SK-N-SH (cell line): ENCODE results near the gene ZHX3. TPM values are rescaled to one million over a fixed set of nuclear protein-coding genes. Genes with fewer than 3 reads are reported as not detected.

Experiments used
- CTCF ChIA-PET: fragments of 300-600, 350-600 bp; formaldehyde crosslinking; extraction: SDS; loops from one replicate; lab custom pipeline; 2021; lab: Yijun Ruan, JAX
- POLR2A ChIA-PET: fragments of 350-600 bp; sonication (Branson Sonifier 250); formaldehyde crosslinking; extraction: SDS; loops from one replicate; lab custom pipeline; 2020; ENCODE audit warnings: antibody characterized with exemption, inconsistent platforms; lab: Yijun Ruan, JAX
- DNase-seq: peaks from one replicate; pipeline ENCODE4 v3.0.0; 2012
- H2AFZ ChIP-seq: fragments of 200-600 bp; sonication (generic); 2 replicates; pipeline ENCODE4 v1.8.1; 2016; ENCODE audit warnings: antibody characterized with exemption, mild to moderate bottlenecking, low read depth
- H3F3A ChIP-seq: fragments of 200-600 bp; sonication (generic); replicated peaks from 2 replicates; pipeline ENCODE3; 2016; ENCODE audit warnings: antibody characterized with exemption, mild to moderate bottlenecking; ENCODE audit not compliant: insufficient read depth
- H3K27ac ChIP-seq, 2 experiments: fragments of 200-500 bp in 1 of 2; fragments of 200-600 bp in 1 of 2; sonication (Bioruptor generic) in 1 of 2; sonication (generic), shearing (Covaris generic) in 1 of 2; 2 replicates each; pipeline versions ENCODE4 v1.5.1 to v1.6.1; 2014 to 2016; ENCODE audit warnings: low read depth in 2 of 2, inconsistent platforms in 1 of 2, low read length in 1 of 2, mild to moderate bottlenecking in 1 of 2, mixed read lengths in 1 of 2
- H3K27me3 ChIP-seq: fragments of 200-600 bp; sonication (generic), shearing (Covaris generic); 2 replicates; pipeline ENCODE4 v1.6.1; 2016; ENCODE audit warnings: mixed run types; ENCODE audit not compliant: insufficient read depth
- H3K36me3 ChIP-seq, 2 experiments: fragments of 200-500 bp in 1 of 2; fragments of 200-600 bp in 1 of 2; sonication (Bioruptor generic) in 1 of 2; sonication (generic) in 1 of 2; replicated peaks in 1 of 2; 2 replicates each; pipeline versions ENCODE3 to v1.5.1; 2014 to 2016; ENCODE audit warnings: low read length in 1 of 2, mild to moderate bottlenecking in 1 of 2; ENCODE audit not compliant: insufficient read depth in 2 of 2, control insufficient read depth in 1 of 2
- H3K4me1 ChIP-seq, 2 experiments: fragments of 200-500 bp in 1 of 2; fragments of 200-600 bp in 1 of 2; sonication (Bioruptor generic) in 1 of 2; sonication (generic), shearing (Covaris generic) in 1 of 2; 2 replicates each; pipeline versions ENCODE4 v1.5.1 to v1.6.1; 2014 to 2016; ENCODE audit warnings: low read depth in 1 of 2, low read length in 1 of 2, mixed run types in 1 of 2; ENCODE audit not compliant: insufficient read depth in 2 of 2, control insufficient read depth in 1 of 2
- H3K4me2 ChIP-seq: fragments of 200-600 bp; sonication (generic), shearing (Covaris generic); 2 replicates; pipeline ENCODE4 v1.6.1; 2017; ENCODE audit warnings: mixed run types
- H3K4me3 ChIP-seq, 2 experiments: fragments of 200-500 bp in 1 of 2; fragments of 200-600 bp in 1 of 2; sonication (Bioruptor generic) in 1 of 2; sonication (generic), shearing (Covaris generic) in 1 of 2; 2 replicates each; pipeline versions ENCODE4 v1.5.1 to v1.8.1; 2014 to 2016; ENCODE audit warnings: low read depth in 2 of 2, inconsistent platforms in 1 of 2, low read length in 1 of 2, mild to moderate bottlenecking in 1 of 2, mixed read lengths in 1 of 2, moderate library complexity in 1 of 2
- H3K79me2 ChIP-seq: fragments of 200-600 bp; sonication (generic); 2 replicates; pipeline ENCODE4 v1.8.1; 2017; ENCODE audit warnings: mild to moderate bottlenecking; ENCODE audit not compliant: insufficient read depth
- H3K9ac ChIP-seq: fragments of 200-600 bp; sonication (generic); 2 replicates; pipeline ENCODE4 v1.6.1; 2017; ENCODE audit warnings: mixed run types
- H3K9me2 ChIP-seq: fragments of 200-600 bp; sonication (generic); 2 replicates; pipeline ENCODE4 v1.6.1; 2017; ENCODE audit warnings: mixed run types
- H3K9me3 ChIP-seq: fragments of 200-600 bp; sonication (generic); 2 replicates; pipeline ENCODE4 v1.6.1; 2017; ENCODE audit warnings: mixed run types, mild to moderate bottlenecking, moderate library complexity
- H4K20me1 ChIP-seq: fragments of 200-600 bp; sonication (generic); 2 replicates; pipeline ENCODE4 v1.6.1; 2017; ENCODE audit warnings: mild to moderate bottlenecking, mixed run types; ENCODE audit not compliant: insufficient read depth
- CHD2 ChIP-seq: fragments of 150-350 bp; IDR thresholded peaks from 2 replicates; pipeline ENCODE4 v1.6.1; 2018; ENCODE audit warnings: low read length; ENCODE audit not compliant: partially characterized antibody
- EP300 ChIP-seq, 2 experiments: IDR thresholded peaks; 2 replicates each; pipeline versions ENCODE4 v1.4.0 to v1.6.1; 2012; ENCODE audit warnings: borderline replicate concordance in 1 of 2, low read depth in 1 of 2, low read length in 1 of 2
- EZH2phosphoT487 ChIP-seq: fragments of 200-600 bp; sonication (generic); IDR thresholded peaks from 2 replicates; pipeline ENCODE4 v1.6.1; 2017; ENCODE audit warnings: low read depth, mixed run types, mild to moderate bottlenecking, antibody characterized with exemption, moderate library complexity, borderline replicate concordance
- FOSL2 ChIP-seq: IDR thresholded peaks from 2 replicates; pipeline ENCODE4 v1.4.0; 2012; ENCODE audit warnings: low read depth, mild to moderate bottlenecking, moderate library complexity, borderline replicate concordance
- FOXJ3 ChIP-seq: sonication (generic); formaldehyde crosslinking; IDR thresholded peaks from 2 replicates; pipeline ENCODE4 v1.5.1; 2020; ENCODE audit warnings: mild to moderate bottlenecking, missing genetic modification reagents
- GATA2 ChIP-seq: sonication (generic); formaldehyde crosslinking; IDR thresholded peaks from 2 replicates; pipeline ENCODE4 v1.5.0; 2020; ENCODE audit warnings: mild to moderate bottlenecking, missing genetic modification reagents
- JUND ChIP-seq: IDR thresholded peaks from 2 replicates; pipeline ENCODE4 v1.4.0; 2012
- MEF2A ChIP-seq: IDR thresholded peaks from 2 replicates; pipeline ENCODE4 v1.4.0; 2012; ENCODE audit warnings: low read depth, borderline replicate concordance
- NFIC ChIP-seq: IDR thresholded peaks from 2 replicates; pipeline ENCODE4 v1.4.0; 2012; ENCODE audit warnings: borderline replicate concordance
- PBX3 ChIP-seq: IDR thresholded peaks from 2 replicates; pipeline ENCODE4; 2012
- RAD21 ChIP-seq: IDR thresholded peaks from 2 replicates; pipeline ENCODE4 v1.6.1; 2012; ENCODE audit warnings: mild to moderate bottlenecking, low read length
- RXRA ChIP-seq: IDR thresholded peaks from 2 replicates; pipeline ENCODE4 v1.4.0; 2012; ENCODE audit warnings: low read depth, mild to moderate bottlenecking, borderline replicate concordance
- SIN3A ChIP-seq: IDR thresholded peaks from 2 replicates; pipeline ENCODE4 v1.6.1; 2012; ENCODE audit warnings: low read depth, mild to moderate bottlenecking, low read length, moderate library complexity, borderline replicate concordance
- SMC3 ChIP-seq: IDR thresholded peaks from 2 replicates; pipeline ENCODE4 v1.6.1; 2012; ENCODE audit warnings: low read depth, low read length, improper control_type of control experiment
- TAF1 ChIP-seq: IDR thresholded peaks from 2 replicates; pipeline ENCODE4 v1.6.1; 2012; ENCODE audit warnings: low read depth, mild to moderate bottlenecking, low read length, moderate library complexity, borderline replicate concordance
- TCF12 ChIP-seq: IDR thresholded peaks from 2 replicates; pipeline ENCODE4 v1.4.0; 2012
- USF1 ChIP-seq: IDR thresholded peaks from 2 replicates; pipeline ENCODE4 v1.4.0; 2012; ENCODE audit warnings: low read depth, borderline replicate concordance
- ZBTB33 ChIP-seq: IDR thresholded peaks from 2 replicates; pipeline ENCODE4 v1.4.0; 2012; ENCODE audit warnings: low read depth, borderline replicate concordance
- WGBS: methylation state at CpG from one replicate; pipeline ENCODE4 v1.1.6; 2017; ENCODE audit warnings: low lambda C conversion rate; 5-methylcytosine and 5-hydroxymethylcytosine counted together
- polyA plus RNA-seq, 3 experiments: library from polyadenylated mRNA; depleted of rRNA; stranded (reverse); fragments of >200 nt; gene quantifications; 2 replicates each; pipeline ENCODE4 v1.2.3, GENCODE V29; 2012
- TF ChIP-seq, protein P1 (sequence below): IDR thresholded peaks from 2 replicates; pipeline ENCODE4 v1.4.0; 2012; ENCODE audit warnings: low read depth
- TF ChIP-seq, protein P2 (sequence below): fragments of 150-350 bp; IDR thresholded peaks from 2 replicates; pipeline ENCODE4 v1.6.1; 2016; ENCODE audit warnings: mild to moderate bottlenecking, low read depth, low read length

Gene ZHX3
- polyA plus RNA-seq, 1 of the 3 experiments (the other 2 are of a cell fraction) = 6.0 TPM

DNA sequence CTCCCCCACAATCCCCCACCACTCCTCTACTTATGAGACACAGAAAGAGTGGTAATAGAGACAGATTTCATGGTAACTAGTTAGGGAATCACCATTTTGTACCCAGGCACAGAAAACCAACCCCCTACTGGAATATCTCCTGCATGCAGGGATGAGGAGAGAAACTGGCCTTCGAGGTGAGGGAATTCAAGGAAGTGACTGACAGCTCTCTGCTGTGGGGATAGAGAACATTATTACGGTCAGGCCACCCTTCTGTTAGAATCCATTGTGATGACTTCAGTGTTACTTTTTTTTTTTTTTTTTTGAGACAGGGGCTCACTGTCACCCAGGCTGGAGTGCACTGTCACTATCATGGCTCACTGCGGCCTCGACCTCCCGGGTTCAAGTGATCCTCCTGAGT is 9.6 kb upstream of the ZHX3 start:
- Histone ChIP-seq H3K4me3 (no peak overlapping the region), H3K4me2 (no peak overlapping the region), H3K9ac (no peak overlapping the region), H4K20me1 (no peaks in the 10 kb centered on the region), H3K27ac (no peak overlapping the region), H3K27me3 (no peaks in the 10 kb centered on the region), H3K4me1 (peaks cover 0 to 14% of the 10 kb centered on the region in 2 experiments; a peak in 1 of 4 replicates), H3K36me3 (no peaks in the 10 kb centered on the region), H3K9me2 (no peaks in the 10 kb centered on the region), H3F3A (peaks cover 13% of the 10 kb centered on the region), H3K9me3 (no peaks in the 10 kb centered on the region), H2AFZ (no peak overlapping the region), H3K79me2 (no peaks in the 10 kb centered on the region)
- POLR2A ChIA-PET = no interaction called here
- 98% methylated on average over 5 of the region's 5 CpGs for WGBS
- DNase-seq = no peak
- TF ChIP-seq, protein P1, sequence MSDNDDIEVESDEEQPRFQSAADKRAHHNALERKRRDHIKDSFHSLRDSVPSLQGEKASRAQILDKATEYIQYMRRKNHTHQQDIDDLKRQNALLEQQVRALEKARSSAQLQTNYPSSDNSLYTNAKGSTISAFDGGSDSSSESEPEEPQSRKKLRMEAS = no peak
- TF ChIP-seq TCF12 = no peak
- no peak for TF ChIP-seq FOSL2
- no peak for TF ChIP-seq SMC3
- no peak for TF ChIP-seq MEF2A
- no peak for TF ChIP-seq RXRA
- TF ChIP-seq NFIC = no peak
- no peak for TF ChIP-seq RAD21
- no peak for TF ChIP-seq SIN3A
- TF ChIP-seq USF1 = no peak
- no peak for TF ChIP-seq CHD2
- TF ChIP-seq ZBTB33 = no peak
- CTCF ChIA-PET = interaction anchor here (1.5 to 1.9 kb wide), 2 partner anchors 12 to 154 kb away, joined by 7 to 10 read pairs; no protein-coding TSS in a partner anchor

- TF ChIP-seq RXRA = no peak
- no peak for TF ChIP-seq EP300 (IDR thresholded peaks at IDR 0.05; ENCODE audit: borderline replicate concordance in 1 of 2, low read depth in 1 of 2, low read length in 1 of 2)
- no peak for TF ChIP-seq EZH2phosphoT487
- no peak for TF ChIP-seq TAF1
- no peak for TF ChIP-seq RAD21
- TF ChIP-seq JUND = no peak
- no peak for TF ChIP-seq PBX3
- no peak for TF ChIP-seq GATA2
- TF ChIP-seq FOXJ3 (CRISPR knock-in tag) = no peak
- TF ChIP-seq, protein P2, sequence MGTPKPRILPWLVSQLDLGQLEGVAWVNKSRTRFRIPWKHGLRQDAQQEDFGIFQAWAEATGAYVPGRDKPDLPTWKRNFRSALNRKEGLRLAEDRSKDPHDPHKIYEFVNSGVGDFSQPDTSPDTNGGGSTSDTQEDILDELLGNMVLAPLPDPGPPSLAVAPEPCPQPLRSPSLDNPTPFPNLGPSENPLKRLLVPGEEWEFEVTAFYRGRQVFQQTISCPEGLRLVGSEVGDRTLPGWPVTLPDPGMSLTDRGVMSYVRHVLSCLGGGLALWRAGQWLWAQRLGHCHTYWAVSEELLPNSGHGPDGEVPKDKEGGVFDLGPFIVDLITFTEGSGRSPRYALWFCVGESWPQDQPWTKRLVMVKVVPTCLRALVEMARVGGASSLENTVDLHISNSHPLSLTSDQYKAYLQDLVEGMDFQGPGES = no peak
- no peak for TF ChIP-seq TCF12
- Histone ChIP-seq H3K9ac (no peak overlapping the region), H3K9me2 (no peaks in the 10 kb centered on the region), H3K79me2 (peaks cover 11% of the 10 kb centered on the region; the same call in 1 of the 2 replicates), H3K27me3 (no peaks in the 10 kb centered on the region), H3K9me3 (no peaks in the 10 kb centered on the region), H3K27ac (no peak overlapping the region), H2AFZ (0 out of 2 replicates have a peak overlapping the region, but pooled peaks have one; percentile 37), H3K4me3 (no peak overlapping the region), H4K20me1 (no peaks in the 10 kb centered on the region), H3K4me2 (no peak overlapping the region), H3K36me3 (no peaks in the 10 kb centered on the region), H3F3A (peaks cover 8% of the 10 kb centered on the region), H3K4me1 (peaks cover under 1 to 8% of the 10 kb centered on the region in 2 experiments; a peak in 3 of 4 replicates)
- 100% methylated on average over 1 of the region's 1 CpG for WGBS
- ChIA-PET POLR2A (no interaction called here), CTCF (interaction anchor here (1.3 kb wide), 1 partner anchor 18 kb away, joined by 7 read pairs; no protein-coding TSS in a partner anchor)
- DNase-seq = no peak
Measured at GRCh38 chr20:41320976-41321375, 3.4 kb upstream of the ZHX3 start.
